H1 (cell line): Measurements from ENCODE around the gene WNK2. TPM values are rescaled to one million over a fixed set of nuclear protein-coding genes. Genes with fewer than 3 reads are reported as not detected.

Experiments used
- CTCF ChIA-PET: fragments of 300-600 bp; sonication (Branson Sonifier 250); formaldehyde crosslinking; loops from one replicate; lab custom pipeline; 2021; ENCODE audit not compliant: partially characterized antibody; lab: Charles Lee
- POLR2A ChIA-PET: fragments of 300-600 bp; sonication (Branson Sonifier 250); formaldehyde crosslinking; loops from one replicate; lab custom pipeline; 2021; ENCODE audit warnings: inconsistent platforms; ENCODE audit not compliant: partially characterized antibody; lab: Charles Lee
- DNase-seq, 2 experiments: peaks; one replicate each; pipeline versions ENCODE4 v3.0.0 to v3.0.0-alpha.2; 2010 to 2022; ENCODE audit warnings: low spot score in 2 of 2, low read depth in 1 of 2, mixed read lengths in 1 of 2
- FAIRE-seq: peaks from 2 replicates; lab custom pipeline; 2011; peaks lifted over from hg19 to GRCh38; lab: Jason Lieb, UNC
- H2AFZ ChIP-seq: 2 replicates; pipeline ENCODE4 v1.8.1; 2012; ENCODE audit warnings: low read length, inconsistent platforms
- H2AK5ac ChIP-seq: 2 replicates; pipeline ENCODE4 v1.6.1; 2013; ENCODE audit warnings: low read depth, low read length
- H2BK120ac ChIP-seq: replicated peaks from 2 replicates; pipeline ENCODE3; 2013; ENCODE audit warnings: low read depth, low read length, inconsistent platforms
- H2BK12ac ChIP-seq: 2 replicates; pipeline ENCODE4 v1.6.1; 2013; ENCODE audit warnings: low read depth, low read length
- H2BK15ac ChIP-seq: 2 replicates; pipeline ENCODE4 v1.6.1; 2013; ENCODE audit warnings: low read length
- H2BK20ac ChIP-seq: 2 replicates; pipeline ENCODE4 v1.6.1; 2013; ENCODE audit warnings: low read length
- H2BK5ac ChIP-seq: 2 replicates; pipeline ENCODE4 v1.6.1; 2013; ENCODE audit warnings: low read depth, low read length
- H3K14ac ChIP-seq: 2 replicates; pipeline ENCODE4 v1.6.1; 2013; ENCODE audit warnings: inconsistent platforms; ENCODE audit not compliant: insufficient read length
- H3K18ac ChIP-seq: 2 replicates; pipeline ENCODE4 v1.6.1; 2013; ENCODE audit warnings: low read length; ENCODE audit errors: extremely low read depth
- H3K23ac ChIP-seq: 2 replicates; pipeline ENCODE4 v1.6.1; 2013; ENCODE audit warnings: inconsistent platforms; ENCODE audit not compliant: insufficient read length
- H3K23me2 ChIP-seq: 2 replicates; pipeline ENCODE4 v1.6.1; 2013; ENCODE audit warnings: low read depth, low read length
- H3K27ac ChIP-seq: 2 replicates; pipeline ENCODE4 v1.6.1; 2011; ENCODE audit warnings: low read depth, low read length, inconsistent platforms
- H3K27me3 ChIP-seq, 4 experiments: replicated peaks in 1 of 4; 1 replicate in 1 of 4; 2 replicates in 3 of 4; pipeline versions ENCODE4 v1.6.1 to v1.8.1; 2011 to 2013; ENCODE audit warnings: low read length in 3 of 4, mild to moderate bottlenecking in 3 of 4, inconsistent platforms in 2 of 4, mixed read lengths in 2 of 4, moderate library complexity in 1 of 4; ENCODE audit not compliant: control insufficient read depth in 3 of 4, insufficient read depth in 3 of 4; ENCODE audit errors: extremely low read depth in 1 of 4
- H3K36me3 ChIP-seq, 4 experiments: 2 replicates each; pipeline versions ENCODE4 v1.6.1 to v1.8.1; 2011 to 2013; ENCODE audit warnings: mild to moderate bottlenecking in 4 of 4, low read length in 3 of 4, moderate library complexity in 2 of 4, control low read depth in 1 of 4, inconsistent platforms in 1 of 4; ENCODE audit not compliant: insufficient read depth in 4 of 4, control insufficient read depth in 2 of 4
- H3K4ac ChIP-seq: replicated peaks from 2 replicates; pipeline ENCODE3; 2013; ENCODE audit warnings: low read length, low read depth, mixed read lengths, inconsistent platforms; ENCODE audit not compliant: insufficient read length
- H3K4me1 ChIP-seq, 4 experiments: replicated peaks in 1 of 4; 1 replicate in 1 of 4; 2 replicates in 3 of 4; pipeline versions ENCODE4 v1.6.1 to v1.8.1; 2011 to 2013; ENCODE audit warnings: low read length in 3 of 4, inconsistent platforms in 2 of 4, mixed read lengths in 1 of 4; ENCODE audit not compliant: insufficient read depth in 4 of 4, control insufficient read depth in 3 of 4
- H3K4me2 ChIP-seq, 2 experiments: 2 replicates each; pipeline versions ENCODE4 v1.6.1 to v1.8.1; 2011 to 2013; ENCODE audit warnings: low read depth in 2 of 2, low read length in 2 of 2, control low read depth in 1 of 2, inconsistent platforms in 1 of 2, mild to moderate bottlenecking in 1 of 2; ENCODE audit not compliant: insufficient read depth in 1 of 2
- H3K4me3 ChIP-seq, 4 experiments: fragments of 200-600, 300-600 bp in 1 of 4; sonication (generic), shearing (Covaris generic), sonication (Bioruptor Twin) in 1 of 4; 2 replicates each; pipeline versions ENCODE4 v1.5.1 to v1.8.1; 2011 to 2016; ENCODE audit warnings: low read length in 4 of 4, low read depth in 3 of 4, control low read depth in 2 of 4, inconsistent platforms in 2 of 4, mild to moderate bottlenecking in 2 of 4, mixed read lengths in 1 of 4, moderate library complexity in 1 of 4; ENCODE audit not compliant: insufficient read depth in 2 of 4; ENCODE audit errors: extremely low read depth in 1 of 4
- H3K56ac ChIP-seq: replicated peaks from 2 replicates; pipeline ENCODE3; 2013; ENCODE audit warnings: low read depth, mild to moderate bottlenecking, mixed read lengths, low read length, inconsistent platforms; ENCODE audit not compliant: insufficient read length
- H3K79me1 ChIP-seq: 2 replicates; pipeline ENCODE4 v1.6.1; 2013; ENCODE audit warnings: low read depth, low read length, control low read depth
- H3K79me2 ChIP-seq, 2 experiments: 2 replicates each; pipeline versions ENCODE4 v1.6.1 to v1.8.1; 2012 to 2013; ENCODE audit warnings: low read length in 2 of 2, mild to moderate bottlenecking in 2 of 2, inconsistent platforms in 1 of 2; ENCODE audit not compliant: insufficient read depth in 2 of 2, control insufficient read depth in 1 of 2
- H3K9ac ChIP-seq, 4 experiments: replicated peaks in 1 of 4; 1 replicate in 1 of 4; 2 replicates in 3 of 4; pipeline versions ENCODE4 v1.6.1 to v1.8.1; 2011 to 2013; ENCODE audit warnings: low read depth in 3 of 4, low read length in 3 of 4, control low read depth in 2 of 4, mild to moderate bottlenecking in 2 of 4, moderate library complexity in 2 of 4, inconsistent platforms in 1 of 4; ENCODE audit errors: extremely low read depth in 1 of 4
- H3K9me3 ChIP-seq, 2 experiments: 2 replicates each; pipeline versions ENCODE4 v1.6.1 to v1.8.1; 2012 to 2013; ENCODE audit warnings: mild to moderate bottlenecking in 2 of 2, moderate library complexity in 2 of 2, control low read depth in 1 of 2, inconsistent platforms in 1 of 2, low read depth in 1 of 2, low read length in 1 of 2, mixed read lengths in 1 of 2; ENCODE audit not compliant: insufficient read depth in 2 of 2
- H4K20me1 ChIP-seq, 2 experiments: replicated peaks in 1 of 2; 2 replicates each; pipeline versions ENCODE3 to v1.8.1; 2011 to 2013; ENCODE audit warnings: inconsistent platforms in 2 of 2, low read length in 2 of 2, mild to moderate bottlenecking in 1 of 2; ENCODE audit not compliant: insufficient read depth in 2 of 2, control insufficient read depth in 1 of 2
- H4K5ac ChIP-seq: 2 replicates; pipeline ENCODE4 v1.6.1; 2013; ENCODE audit warnings: low read length, low read depth, mixed read lengths, inconsistent platforms; ENCODE audit not compliant: insufficient read length
- H4K8ac ChIP-seq: 2 replicates; pipeline ENCODE4 v1.8.0; 2013; ENCODE audit warnings: mild to moderate bottlenecking, moderate library complexity, low read length, inconsistent platforms; ENCODE audit not compliant: insufficient read depth; ENCODE audit errors: extremely low read depth
- H4K91ac ChIP-seq: replicated peaks from 2 replicates; pipeline ENCODE3; 2013; ENCODE audit warnings: low read length, mixed read lengths, inconsistent platforms; ENCODE audit not compliant: insufficient read length
- ASH2L ChIP-seq: fragments of 200-600, 300-600 bp; sonication (generic); IDR thresholded peaks from one replicate; pipeline ENCODE4 v1.7.1; 2017; ENCODE audit warnings: low read length
- FOSL1 ChIP-seq: IDR thresholded peaks from 2 replicates; pipeline ENCODE4 v1.6.1; 2011; ENCODE audit warnings: mild to moderate bottlenecking, low read depth, low read length, moderate library complexity; ENCODE audit not compliant: insufficient read depth
- GABPA ChIP-seq: IDR thresholded peaks from 2 replicates; pipeline ENCODE4 v1.6.1; 2011; ENCODE audit warnings: mild to moderate bottlenecking, low read length, moderate library complexity, borderline replicate concordance; ENCODE audit not compliant: insufficient read depth
- KDM1A ChIP-seq: fragments of 200-600, 300-600 bp; sonication (generic); IDR thresholded peaks from 2 replicates; pipeline ENCODE4 v1.7.1; 2016; ENCODE audit warnings: mild to moderate bottlenecking, low read length, borderline replicate concordance
- KDM5A ChIP-seq: fragments of 200-600 bp; IDR thresholded peaks from 2 replicates; pipeline ENCODE4 v1.7.1; 2012; ENCODE audit warnings: mild to moderate bottlenecking, low read length, inconsistent platforms, mixed read lengths
- POLR2A ChIP-seq, 2 experiments: IDR thresholded peaks; 1 replicate in 1 of 2; 2 replicates in 1 of 2; pipeline ENCODE4 v1.6.1; 2011; ENCODE audit warnings: low read depth in 2 of 2, low read length in 2 of 2, mild to moderate bottlenecking in 2 of 2; ENCODE audit errors: control extremely low read depth in 1 of 2
- POLR2AphosphoS5 ChIP-seq: IDR thresholded peaks from 2 replicates; pipeline ENCODE4 v1.6.1; 2011; ENCODE audit warnings: low read depth, low read length
- SRF ChIP-seq: IDR thresholded peaks from 2 replicates; pipeline ENCODE4 v1.6.1; 2011; ENCODE audit warnings: mild to moderate bottlenecking, low read depth, low read length, moderate library complexity
- TCF12 ChIP-seq: IDR thresholded peaks from 2 replicates; pipeline ENCODE4 v1.6.1; 2011; ENCODE audit warnings: low read depth, mild to moderate bottlenecking, low read length
- YY1 ChIP-seq: IDR thresholded peaks from 2 replicates; pipeline ENCODE4 v1.6.1; 2011; ENCODE audit warnings: low read depth, mild to moderate bottlenecking, low read length
- WGBS, 2 experiments: shearing (Covaris generic) in 1 of 2; methylation state at CpG; one replicate each; pipeline versions ENCODE4 v1.1.6 to v1.1.7; 2013 to 2015; ENCODE audit warnings: low lambda C conversion rate in 2 of 2, mixed read lengths in 2 of 2, inconsistent platforms in 1 of 2, low coverage in 1 of 2, missing lambda C conversion rate in 1 of 2; ENCODE audit not compliant: insufficient replicate concordance in 2 of 2, insufficient coverage in 1 of 2, insufficient read length in 1 of 2; ENCODE audit errors: extremely low coverage in 1 of 2, missing lambda C conversion rate in 1 of 2; 5-methylcytosine and 5-hydroxymethylcytosine counted together
- polyA plus RNA-seq, 7 experiments: library from polyadenylated mRNA; depleted of rRNA in 3 of 7; stranded (reverse) in 5 of 7; unstranded in 2 of 7; fragments of >200 nt in 5 of 7; fragments of 200-250 nt in 2 of 7; gene quantifications; 1 replicate in 5 of 7; 2 replicates in 1 of 7; 4 replicates in 1 of 7; pipeline versions ENCODE4 v1.2.1 to v1.2.3, GENCODE V29; 2011 to 2013; ENCODE audit warnings: missing spikeins in 2 of 7, mixed read lengths in 2 of 7
- total RNA-seq: library from RNA; stranded (reverse); fragmentation: NEBNext Ultra II Directional; extraction: Animal tissue kit (Norgen Biotek cat#: 25700); gene quantifications from 2 replicates; pipeline ENCODE4 v1.2.1, GENCODE V29; 2021
- TF ChIP-seq, protein P1 (sequence below): IDR thresholded peaks from 2 replicates; pipeline ENCODE4 v1.6.1; 2012; ENCODE audit warnings: inconsistent platforms

Gene WNK2
- total and polyA plus RNA-seq, 2 of the 8 experiments (the other 6 are each of a cell fraction or from before 2014, with no cell fraction given) = 12.0 to 87.2 TPM

DNA sequence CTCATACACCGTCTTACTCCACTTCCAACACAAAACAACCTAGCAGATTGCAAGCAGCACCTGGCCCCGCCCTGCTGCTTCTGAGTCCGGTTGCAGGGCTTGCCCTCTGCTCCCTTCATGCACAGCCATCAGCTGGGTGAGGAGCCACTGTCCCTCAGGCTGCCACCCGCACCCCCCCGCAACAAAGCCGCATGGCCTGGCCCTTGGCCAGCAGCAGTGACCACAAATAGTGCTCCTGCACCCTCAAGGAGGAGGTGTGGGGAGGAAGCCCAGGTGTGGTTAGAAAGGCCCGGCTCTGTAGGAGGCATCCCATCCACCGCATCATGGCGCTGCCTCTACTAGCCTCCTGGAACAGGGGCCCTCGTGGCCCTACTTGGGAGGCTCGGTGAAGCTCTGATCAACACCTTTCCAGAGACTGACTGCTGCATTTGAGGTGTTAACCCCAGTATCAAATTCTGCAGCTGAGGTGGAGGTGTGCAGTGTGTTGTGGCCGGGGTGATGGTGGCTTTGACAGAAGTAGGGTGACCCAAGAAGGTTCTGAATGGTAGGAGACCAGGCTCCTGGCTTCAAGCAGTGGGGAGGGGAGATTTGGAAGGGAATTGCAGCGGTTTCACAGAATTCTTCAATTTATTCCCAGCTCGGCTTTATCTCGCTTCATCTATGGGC, 52.7 kb downstream of the WNK2 start:
- Histone ChIP-seq H3K14ac (no peak overlapping the region), H2AFZ (no peak overlapping the region), H2AK5ac (no peak overlapping the region), H3K9me3 (no peaks in the 10 kb centered on the region)
- TF ChIP-seq TCF12 (no peak), ASH2L (no peak), POLR2A (IDR thresholded peaks at IDR 0.05; ENCODE audit: control extremely low read depth in 1 of 2, low read depth in 2 of 2, low read length in 2 of 2) (no peak), GABPA (no peak), FOSL1 (no peak), KDM5A (no peak), POLR2AphosphoS5 (no peak), SRF (no peak), YY1 (no peak), KDM1A (no peak)
- TF ChIP-seq, protein P1, sequence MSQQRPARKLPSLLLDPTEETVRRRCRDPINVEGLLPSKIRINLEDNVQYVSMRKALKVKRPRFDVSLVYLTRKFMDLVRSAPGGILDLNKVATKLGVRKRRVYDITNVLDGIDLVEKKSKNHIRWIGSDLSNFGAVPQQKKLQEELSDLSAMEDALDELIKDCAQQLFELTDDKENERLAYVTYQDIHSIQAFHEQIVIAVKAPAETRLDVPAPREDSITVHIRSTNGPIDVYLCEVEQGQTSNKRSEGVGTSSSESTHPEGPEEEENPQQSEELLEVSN = no peak
- TF ChIP-seq, all 59 proteins: peak for 0
- H3K23me2 ChIP-seq = no peaks in the 10 kb centered on the region
- H3K27ac ChIP-seq = no peak overlapping the region
- H3K27me3 ChIP-seq = no peaks in the 10 kb centered on the region
- no peaks in the 10 kb centered on the region for H3K79me2 ChIP-seq
- no peak overlapping the region for H3K4me2 ChIP-seq
- H3K4ac ChIP-seq = no peak overlapping the region
- H3K56ac ChIP-seq = no peak overlapping the region
- no peak overlapping the region for H4K8ac ChIP-seq
- no peak overlapping the region for H3K4me3 ChIP-seq
- no peak overlapping the region for H2BK12ac ChIP-seq
- ChIA-PET CTCF (interaction anchor here (1.4 kb wide), 1 partner anchor 54 kb away, joined by 3 read pairs; no protein-coding TSS in a partner anchor), POLR2A (no interaction called here)
- H4K91ac ChIP-seq = no peak overlapping the region
- H4K20me1 ChIP-seq = peaks cover 3 to 6% of the 10 kb centered on the region in 2 experiments
- 92% methylated on average over 15 of the region's 15 CpGs; no CpG with 5 or more reads in 1 of the 2 experiments for WGBS, 2 experiments
- H2BK20ac ChIP-seq = no peak overlapping the region
- H2BK120ac ChIP-seq = no peak overlapping the region
- no peak overlapping the region for H3K23ac ChIP-seq
- H3K9ac ChIP-seq = no peak overlapping the region
- peaks cover 0 to 5% (median 4%) of the 10 kb centered on the region in 4 experiments; a peak in 3 of 8 replicates for H3K36me3 ChIP-seq
- no peaks in the 10 kb centered on the region; the same call in 1 of the 2 replicates for H3K79me1 ChIP-seq
- no peak overlapping the region for H3K18ac ChIP-seq
- no peak for DNase-seq
- peaks cover 0 to 3% (median 0%) of the 10 kb centered on the region in 4 experiments; a peak in 1 of 7 replicates for H3K4me1 ChIP-seq
- no peak for FAIRE-seq
- no peak overlapping the region for H2BK5ac ChIP-seq
- no peak overlapping the region for H4K5ac ChIP-seq
- H2BK15ac ChIP-seq = no peak overlapping the region
